GM20000 (cell line): Measurements from ENCODE around the gene CHST11.

Source experiments
- DNase-seq: peaks from one replicate; pipeline ENCODE4 v3.0.0; 2012; ENCODE audit warnings: low spot score
- TF ChIP-seq, protein P1 (sequence below): IDR thresholded peaks from 2 replicates; pipeline ENCODE4 v1.5.1; 2012; ENCODE audit warnings: mild to moderate bottlenecking, control low read depth; ENCODE audit errors: extremely low read depth, missing control alignments

CHST11 gene

DNA sequence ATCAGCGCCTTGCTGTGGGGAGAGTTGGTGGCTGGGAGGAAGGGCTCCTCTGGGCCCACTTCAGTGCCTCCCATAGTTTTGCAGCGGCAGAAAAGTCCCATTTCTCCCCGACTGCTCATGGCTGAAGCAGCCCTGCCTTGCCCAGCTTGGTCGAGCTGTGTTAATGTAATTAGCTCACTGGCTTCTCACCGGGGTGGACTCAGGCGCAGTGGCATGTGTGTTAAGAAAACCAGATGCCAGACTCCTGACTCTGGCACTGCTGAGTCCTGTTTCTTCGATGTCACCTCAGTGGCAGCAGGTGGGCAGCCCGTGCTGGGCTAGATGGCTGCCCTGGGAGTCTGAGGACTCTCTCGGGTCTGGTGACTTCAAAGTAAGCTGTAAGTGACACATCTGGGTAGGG is 47.4 kb downstream of the CHST11 start:
- no peak for DNase-seq
- TF ChIP-seq, protein P1, sequence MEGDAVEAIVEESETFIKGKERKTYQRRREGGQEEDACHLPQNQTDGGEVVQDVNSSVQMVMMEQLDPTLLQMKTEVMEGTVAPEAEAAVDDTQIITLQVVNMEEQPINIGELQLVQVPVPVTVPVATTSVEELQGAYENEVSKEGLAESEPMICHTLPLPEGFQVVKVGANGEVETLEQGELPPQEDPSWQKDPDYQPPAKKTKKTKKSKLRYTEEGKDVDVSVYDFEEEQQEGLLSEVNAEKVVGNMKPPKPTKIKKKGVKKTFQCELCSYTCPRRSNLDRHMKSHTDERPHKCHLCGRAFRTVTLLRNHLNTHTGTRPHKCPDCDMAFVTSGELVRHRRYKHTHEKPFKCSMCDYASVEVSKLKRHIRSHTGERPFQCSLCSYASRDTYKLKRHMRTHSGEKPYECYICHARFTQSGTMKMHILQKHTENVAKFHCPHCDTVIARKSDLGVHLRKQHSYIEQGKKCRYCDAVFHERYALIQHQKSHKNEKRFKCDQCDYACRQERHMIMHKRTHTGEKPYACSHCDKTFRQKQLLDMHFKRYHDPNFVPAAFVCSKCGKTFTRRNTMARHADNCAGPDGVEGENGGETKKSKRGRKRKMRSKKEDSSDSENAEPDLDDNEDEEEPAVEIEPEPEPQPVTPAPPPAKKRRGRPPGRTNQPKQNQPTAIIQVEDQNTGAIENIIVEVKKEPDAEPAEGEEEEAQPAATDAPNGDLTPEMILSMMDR: no peak

DNA sequence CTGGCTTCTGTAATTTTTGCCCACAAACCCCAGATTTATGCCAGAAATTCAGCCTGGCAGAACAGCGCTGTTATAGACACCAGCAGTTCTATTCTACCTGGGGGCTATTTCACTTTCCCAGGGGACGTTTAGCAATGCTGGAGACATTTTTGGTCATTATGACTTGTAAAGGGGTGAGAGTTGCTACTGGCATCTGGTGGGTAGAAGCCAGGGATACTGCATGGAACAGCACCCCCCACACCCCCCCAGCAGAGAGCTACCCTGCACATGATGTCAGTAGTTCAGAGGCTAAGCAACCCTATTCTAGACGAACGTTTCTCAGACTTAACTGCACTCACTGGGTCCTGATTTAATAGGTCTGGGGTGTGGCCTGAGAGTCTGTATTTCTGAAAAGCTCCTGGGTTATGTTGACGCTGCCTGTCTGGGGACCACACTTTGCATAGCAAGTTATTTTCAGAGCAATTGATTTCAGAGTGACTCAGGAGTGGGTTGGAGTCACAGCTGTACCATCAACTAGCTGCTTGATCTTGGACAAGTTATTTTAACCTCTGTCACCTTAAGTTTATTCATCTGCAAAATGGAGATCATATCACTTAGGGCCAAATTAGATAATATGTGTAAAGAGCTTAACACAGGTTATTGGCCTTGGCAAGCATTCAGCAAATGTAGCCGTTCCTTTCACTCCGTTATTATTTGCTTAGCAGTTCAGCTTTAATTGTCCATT is 48.5 kb downstream of the CHST11 start:
- TF ChIP-seq, protein P1: no peak
- DNase-seq: peak; percentile 73

DNA sequence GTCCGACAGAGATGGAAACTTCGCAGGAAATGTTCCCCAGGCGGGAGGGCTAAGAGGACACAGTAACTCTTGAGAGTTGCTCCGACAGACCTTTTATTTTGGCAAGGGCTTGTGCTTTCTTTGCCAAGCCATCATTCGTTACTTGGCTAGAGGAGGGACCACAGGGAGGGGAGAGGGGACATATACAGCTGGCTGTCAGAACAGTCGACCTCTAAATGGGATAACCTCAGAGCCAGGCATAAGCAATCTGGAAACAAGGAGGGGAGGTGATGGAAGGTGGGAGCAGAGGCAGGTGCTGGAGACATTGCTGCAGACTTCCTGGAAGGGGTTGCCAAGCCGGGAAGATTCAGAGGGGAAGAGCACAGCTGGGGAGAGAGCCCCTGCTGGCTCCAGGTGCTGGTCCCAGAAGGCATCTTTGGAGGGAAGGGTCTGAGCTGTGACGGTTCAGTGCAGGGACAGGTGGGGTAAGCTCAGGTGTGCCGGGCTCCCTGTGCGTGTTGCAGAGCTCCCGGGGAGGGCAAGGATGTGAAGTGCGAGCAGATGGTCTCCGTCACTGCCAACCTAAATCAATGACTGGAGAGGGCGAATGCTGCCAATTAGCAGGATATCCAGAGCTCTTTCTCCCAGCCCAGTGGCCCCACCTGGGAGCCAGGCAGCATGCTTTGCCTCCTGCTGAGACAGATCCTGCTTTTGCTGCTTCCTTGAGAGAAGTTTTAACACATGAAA is 50.1 kb downstream of the CHST11 start:
- DNase-seq: no peak
- TF ChIP-seq, protein P1: no peak

DNA sequence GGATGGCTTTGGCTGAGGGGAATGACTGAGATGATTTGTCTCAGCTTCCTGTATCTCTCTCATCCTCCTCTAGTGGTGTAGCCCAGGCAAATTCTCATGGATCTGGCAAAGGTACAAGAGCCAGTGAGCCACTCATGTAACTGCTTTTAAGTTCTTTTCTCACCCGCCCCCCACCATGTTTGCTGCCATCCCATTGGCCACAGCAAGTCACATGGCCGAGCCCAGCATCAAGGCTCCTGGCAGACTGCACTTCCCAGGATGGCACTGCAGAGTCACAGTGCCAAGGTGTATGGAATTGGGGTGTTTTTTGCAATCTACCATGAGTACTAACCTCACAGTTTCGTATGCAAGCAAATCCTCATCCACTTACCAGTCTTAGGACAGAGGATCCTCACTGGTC is 50.9 kb downstream of the CHST11 start:
- TF ChIP-seq, protein P1: no peak
- DNase-seq: no peak

DNA sequence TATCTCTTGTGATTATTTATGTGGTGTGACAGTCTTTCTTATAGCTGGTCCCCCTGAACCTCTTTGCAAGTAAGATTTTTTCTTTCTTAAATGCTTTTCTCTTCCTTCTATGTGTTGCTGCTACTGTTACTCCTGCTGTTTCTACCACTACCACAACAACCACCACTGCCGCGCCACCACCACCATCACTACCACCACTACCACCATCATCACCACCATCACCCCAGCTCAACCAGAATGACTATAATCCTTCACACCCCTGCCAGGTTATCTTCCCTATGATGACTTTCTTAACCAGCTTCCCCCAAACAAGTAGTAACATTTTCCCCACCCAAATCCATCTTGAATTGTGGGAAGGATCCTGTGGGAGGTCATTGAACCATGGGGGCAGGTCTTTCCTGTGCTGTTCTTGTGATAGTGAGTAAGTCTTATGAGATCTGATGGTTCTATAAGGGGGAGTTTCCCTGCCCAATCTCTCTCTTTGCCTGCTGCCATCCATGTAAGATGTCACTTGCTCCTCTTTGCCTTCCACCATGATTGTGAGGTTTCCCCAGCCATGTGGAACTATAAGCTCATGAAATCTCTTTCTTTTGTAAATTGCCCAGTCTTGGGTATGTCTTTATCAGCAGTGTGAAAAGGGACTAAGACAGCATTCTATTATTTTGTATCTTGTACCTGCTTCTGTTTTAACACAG is 52.2 kb downstream of the CHST11 start:
- DNase-seq: no peak
- TF ChIP-seq, protein P1: no peak

DNA sequence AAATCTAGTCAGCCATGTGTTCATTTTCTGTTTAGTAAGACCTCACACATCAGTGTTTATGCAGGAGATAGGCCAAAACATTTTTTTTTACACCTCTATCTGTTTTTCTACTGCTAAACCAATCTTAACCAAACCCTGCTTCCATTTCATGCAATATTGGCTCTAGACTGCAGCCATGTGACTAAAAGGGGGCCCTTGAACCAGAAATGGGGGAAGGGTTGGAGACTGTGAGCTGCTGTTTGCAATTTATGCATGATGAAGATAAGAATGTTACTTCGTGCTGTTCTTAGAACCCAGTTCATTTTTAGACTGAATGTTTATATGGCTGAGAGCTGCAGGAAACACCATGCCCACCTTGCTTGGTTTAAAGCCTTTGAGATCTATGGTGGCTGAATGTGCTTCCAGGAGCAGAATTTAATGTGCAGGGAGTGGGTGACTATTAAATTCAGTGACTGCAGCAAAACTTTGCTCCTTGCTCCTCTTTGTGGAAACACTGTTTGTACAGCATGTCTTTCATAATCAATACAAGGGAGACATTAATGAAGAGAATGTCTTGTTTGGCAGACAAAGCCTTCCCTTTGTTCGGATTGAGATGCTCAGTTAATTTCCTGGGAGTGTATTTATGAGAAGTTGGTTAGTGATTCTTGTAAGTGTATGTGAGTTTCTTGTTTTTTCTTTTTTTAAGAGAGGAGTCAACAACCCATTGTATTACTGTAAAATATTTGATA is 53.6 kb downstream of the CHST11 start:
- TF ChIP-seq, protein P1: no peak

More for the DNA sequence above, 53.6 kb downstream of the CHST11 start:
- no peak for DNase-seq
